HG03565 (cell line): ENCODE measurements around the gene SATL1.
"Not testable (repeated sequence)": the region's sequence is repeated elsewhere in the genome, so short reads cannot be mapped to it uniquely, and the experiment has no call there.

Source experiments
- ATAC-seq: cut with Tn5 transposase; IDR thresholded peaks from one replicate; pipeline ENCODE4 v1.9.1; 2021; ENCODE audit warnings: mild to moderate bottlenecking, moderate library complexity; ENCODE audit not compliant: unreplicated experiment

SATL1 gene

DNA sequence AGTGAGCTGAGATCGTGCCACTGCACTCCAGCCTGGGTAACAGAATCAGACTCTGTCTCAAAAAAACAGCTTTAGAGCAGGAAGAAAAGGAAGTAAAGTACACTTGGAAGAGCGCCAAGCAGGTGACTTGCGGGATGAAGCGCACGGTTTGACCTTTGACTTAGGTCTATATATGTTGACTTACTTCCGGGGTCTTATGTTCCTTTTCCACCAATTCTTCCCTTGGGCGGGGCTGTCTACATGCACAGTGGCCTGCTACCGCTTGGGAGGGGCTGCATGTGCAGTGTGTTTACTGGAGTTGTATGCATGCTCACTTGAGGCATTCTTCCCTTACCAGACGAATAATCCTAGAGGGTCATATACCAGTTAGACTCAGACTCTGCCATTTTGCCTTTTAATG lies 131.3 kb downstream of the SATL1 start:
- no peak for ATAC-seq

GRCh38 chrX:85111347-85111746 lies 132.2 kb downstream of the SATL1 start:
- ATAC-seq = no peak

- no peak for ATAC-seq
Measured at GRCh38 chrX:85109235-85109634, 134.3 kb downstream of the SATL1 start.

- no peak for ATAC-seq
Measured at GRCh38 chrX:85108165-85108564, 135.4 kb downstream of the SATL1 start.

GRCh38 chrX:85107407-85107806 lies 136.2 kb downstream of the SATL1 start:
- no peak for ATAC-seq

DNA sequence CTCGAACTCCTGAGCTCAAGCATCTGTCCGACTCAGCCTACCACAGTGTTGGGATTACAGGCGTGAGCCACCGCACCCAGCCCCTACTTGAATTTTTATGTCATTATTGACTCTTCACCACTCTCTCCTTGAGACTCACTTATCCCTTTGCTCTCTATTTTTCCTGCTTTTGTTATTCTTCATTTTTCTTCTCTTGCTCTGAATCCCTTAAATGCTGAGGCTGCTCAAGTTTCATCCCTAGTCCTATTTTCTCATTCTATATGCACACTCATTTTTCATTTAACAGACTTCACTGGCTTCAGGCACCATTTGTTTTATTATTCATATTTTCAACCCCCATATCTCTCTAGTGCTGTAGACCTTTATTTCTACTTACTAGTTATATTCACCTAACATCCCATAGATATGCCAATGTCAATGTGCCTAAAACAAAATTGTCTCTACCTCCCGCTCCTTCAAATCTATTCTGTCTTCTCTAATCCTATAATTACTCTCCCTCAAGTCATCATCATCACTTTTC lies 154.2 kb downstream of the SATL1 start:
- ATAC-seq = no peak

DNA sequence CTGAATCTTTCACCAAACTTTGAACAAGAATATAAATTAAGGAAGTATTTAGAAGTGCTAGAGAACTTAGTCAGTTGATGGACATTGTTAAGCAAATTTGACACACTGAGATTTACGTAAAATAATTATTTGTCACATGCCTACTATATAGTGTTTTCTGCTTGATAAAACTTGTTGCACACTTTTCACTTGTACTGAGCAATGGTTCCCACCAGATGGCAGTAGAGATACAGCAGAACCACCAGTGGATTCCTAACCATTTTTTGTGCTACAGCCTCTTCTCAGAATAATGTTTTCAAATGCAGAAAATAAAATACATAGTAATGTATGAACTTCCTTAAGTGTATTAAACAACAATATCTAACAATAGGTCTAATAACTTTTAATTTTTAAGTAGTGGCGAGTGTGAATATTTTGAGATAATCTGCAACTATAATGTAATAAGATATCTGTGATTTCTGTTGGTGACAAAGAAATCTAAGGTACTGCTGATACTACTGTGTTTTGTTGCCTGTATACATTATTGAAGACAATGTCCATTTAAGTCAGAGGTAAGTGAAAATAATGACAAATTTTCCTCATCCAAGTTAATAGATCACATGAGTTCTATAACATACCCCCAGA lies 158.7 kb downstream of the SATL1 start:
- no peak for ATAC-seq

DNA sequence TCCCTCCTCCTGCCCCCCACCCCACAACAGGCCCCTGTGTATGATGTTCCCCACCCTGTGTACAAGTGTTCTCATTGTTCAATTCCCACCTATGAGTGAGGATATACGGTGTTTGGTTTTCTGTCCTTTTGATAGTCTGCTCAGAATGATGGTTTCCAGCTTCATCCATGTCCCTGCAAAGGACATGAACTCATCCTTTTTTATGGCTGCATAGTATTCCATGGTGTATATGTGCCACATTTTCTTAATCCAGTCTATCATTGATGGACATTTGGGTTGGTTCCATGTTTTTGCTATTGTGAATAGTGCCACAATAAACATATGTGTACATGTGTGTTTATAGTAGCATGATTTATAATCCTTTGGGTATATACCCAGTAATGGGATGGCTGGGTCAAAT lies 166.3 kb downstream of the SATL1 start:
- ATAC-seq = not testable (repeated sequence)

DNA sequence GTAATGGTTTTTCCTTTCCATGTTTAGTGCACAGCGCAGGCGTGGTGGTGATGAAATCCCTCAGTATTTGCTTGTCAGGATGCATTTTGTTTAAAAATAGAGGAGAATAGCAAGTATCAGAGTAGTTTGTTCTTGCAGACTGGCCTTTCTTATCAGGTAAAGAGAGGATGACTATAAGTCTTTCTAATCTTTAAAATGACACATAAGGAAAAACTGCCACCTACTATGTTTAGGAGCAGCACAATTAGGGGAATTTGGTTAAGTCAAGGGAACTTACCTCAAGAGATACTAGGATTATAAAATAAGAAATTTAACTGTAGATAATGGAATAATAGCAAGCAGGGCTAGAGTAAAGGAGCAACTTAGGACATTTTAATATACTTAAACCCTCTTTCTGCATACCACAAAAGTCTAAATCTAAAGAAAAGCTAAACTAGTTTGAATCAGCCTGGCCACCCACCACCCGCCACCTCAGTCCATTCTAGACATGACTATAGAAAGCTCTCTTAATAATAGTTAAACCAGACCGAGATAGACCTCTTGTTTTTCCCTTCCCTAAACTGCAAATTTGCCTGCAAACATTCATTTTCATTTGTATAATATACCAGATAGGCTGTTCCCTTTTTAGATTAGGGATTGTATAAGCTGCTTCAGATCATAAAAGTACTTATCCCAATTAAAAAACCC lies 177.9 kb downstream of the SATL1 start:
- ATAC-seq = peak; percentile 59

- peak; percentile 52 for ATAC-seq
Measured at GRCh38 chrX:85052636-85053343, 190.8 kb downstream of the SATL1 start.

DNA sequence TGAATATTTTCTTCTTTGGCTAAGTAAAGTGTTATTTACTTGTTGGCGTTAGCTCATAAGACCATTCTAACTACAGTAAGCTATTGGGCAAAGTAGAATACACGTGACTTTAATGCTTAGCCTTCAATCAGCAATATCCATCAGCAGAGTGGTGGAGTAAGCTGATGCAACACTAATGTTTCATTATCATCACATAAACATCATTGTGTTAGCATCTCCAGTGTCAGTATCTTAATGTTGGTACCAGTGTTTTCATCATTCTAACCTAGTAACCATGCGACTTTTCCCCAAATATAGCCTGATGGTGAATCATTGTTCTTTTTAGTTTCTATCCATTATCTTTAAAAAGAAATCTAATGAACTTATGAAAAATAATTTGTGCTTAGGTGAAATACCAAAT lies 191.4 kb downstream of the SATL1 start:
- ATAC-seq = no peak

GRCh38 chrX:85051627-85052026 lies 192.0 kb downstream of the SATL1 start:
- ATAC-seq = no peak
